CD1c-positive myeloid dendritic cell (primary cell): ENCODE results near the gene KRTAP1-4.
"Not testable (repeated sequence)": the region's sequence is repeated elsewhere in the genome, so short reads cannot be mapped to it uniquely, and the experiment has no call there.

Experiments
- DNase-seq: peaks from one replicate; pipeline ENCODE4 v3.0.0-alpha.2; 2016; ENCODE audit errors: extremely low spot score

Gene KRTAP1-4

GRCh38 chr17:41004397-41004796 lies 25.6 kb downstream of the KRTAP1-4 start:
- no peak for DNase-seq

DNA sequence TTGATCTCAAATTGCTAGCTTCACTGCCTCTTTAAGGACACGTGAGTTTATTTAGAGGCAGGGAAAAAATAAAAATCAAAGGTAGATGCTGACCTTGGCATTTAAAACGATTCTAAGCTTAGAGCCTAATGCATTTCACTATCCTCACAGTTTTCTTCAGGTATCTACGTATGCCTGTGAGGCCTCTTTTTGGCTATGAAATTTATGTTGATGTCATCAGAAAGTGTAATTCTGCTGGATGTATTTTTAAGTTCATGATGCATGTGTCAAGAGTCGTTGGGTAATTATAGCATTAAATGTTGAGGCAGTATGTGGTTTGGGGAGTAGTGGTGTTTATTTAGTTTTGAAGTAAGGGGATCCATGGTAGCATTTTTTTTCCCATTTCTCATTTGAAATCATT lies 26.1 kb downstream of the KRTAP1-4 start:
- no peak for DNase-seq

- no peak for DNase-seq
Observed at GRCh38 chr17:41002814-41003213, 27.2 kb downstream of the KRTAP1-4 start.

GRCh38 chr17:41001795-41002194 lies 28.2 kb downstream of the KRTAP1-4 start:
- DNase-seq: no peak

DNA sequence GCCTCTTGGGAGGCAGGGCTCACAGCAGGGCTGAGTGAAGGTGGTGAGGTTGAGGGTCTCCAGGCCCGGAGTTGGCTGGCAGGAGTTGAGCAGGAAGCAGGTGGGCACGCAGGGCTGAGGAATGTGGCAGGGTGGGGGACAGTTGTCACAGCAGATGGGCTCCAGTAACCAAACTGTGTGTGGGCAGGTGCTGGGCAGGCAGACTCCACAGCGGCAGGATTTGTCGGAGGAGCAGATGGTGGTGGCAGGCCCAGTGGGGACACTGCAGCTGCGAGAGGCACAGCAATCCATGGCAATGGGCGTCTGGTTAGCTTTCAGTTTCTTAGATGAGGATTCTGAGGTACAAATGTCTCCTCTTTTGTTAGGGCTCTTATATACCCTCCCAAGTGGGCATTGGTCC lies 30.4 kb downstream of the KRTAP1-4 start, which contains the start of gene KRTAP3-2:
TSS of gene KRTAP3-2 (minus strand) at position 344 of the 400 bp plus-strand sequence. CDS start at position 291, 53 bp downstream.
- DNase-seq: not testable (repeated sequence)

DNA sequence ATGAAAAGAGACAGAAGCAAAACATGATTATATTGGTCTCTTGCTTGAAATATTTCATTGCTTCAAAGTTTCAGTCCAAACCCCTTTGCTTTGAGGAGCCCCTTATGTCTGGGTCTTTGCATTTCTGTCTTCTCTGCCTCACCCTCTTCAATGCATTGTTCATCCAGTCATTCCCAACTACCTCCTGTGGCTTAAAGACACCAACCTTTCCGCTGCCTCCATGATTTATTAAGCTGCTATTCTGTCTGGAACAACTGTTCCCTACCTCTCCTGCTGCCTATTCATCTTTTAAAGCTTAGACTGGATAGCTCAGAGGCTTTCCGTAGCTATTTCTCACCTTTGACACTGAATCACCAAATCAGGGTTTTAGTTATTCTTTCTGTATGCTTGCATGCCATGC lies 32.6 kb downstream of the KRTAP1-4 start:
- no peak for DNase-seq

DNA sequence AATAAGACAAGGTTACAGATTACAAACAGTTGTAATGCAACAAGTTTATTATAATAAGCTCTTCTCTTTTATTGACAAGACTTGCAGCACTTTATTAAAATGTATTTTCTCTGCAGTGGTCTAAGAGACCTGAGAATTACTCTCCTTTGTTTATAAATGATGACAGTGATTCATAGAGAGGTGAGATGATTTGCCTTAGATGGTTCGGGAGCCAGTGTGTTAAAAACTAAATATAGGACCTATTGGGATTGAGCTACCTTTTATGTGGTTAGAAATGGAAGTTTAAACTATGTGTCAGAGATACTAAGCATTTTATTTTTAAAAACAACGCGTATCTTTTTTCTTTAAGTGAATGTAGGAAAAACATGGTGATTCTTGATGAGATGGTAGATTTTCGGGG lies 33.2 kb downstream of the KRTAP1-4 start:
- no peak for DNase-seq

DNA sequence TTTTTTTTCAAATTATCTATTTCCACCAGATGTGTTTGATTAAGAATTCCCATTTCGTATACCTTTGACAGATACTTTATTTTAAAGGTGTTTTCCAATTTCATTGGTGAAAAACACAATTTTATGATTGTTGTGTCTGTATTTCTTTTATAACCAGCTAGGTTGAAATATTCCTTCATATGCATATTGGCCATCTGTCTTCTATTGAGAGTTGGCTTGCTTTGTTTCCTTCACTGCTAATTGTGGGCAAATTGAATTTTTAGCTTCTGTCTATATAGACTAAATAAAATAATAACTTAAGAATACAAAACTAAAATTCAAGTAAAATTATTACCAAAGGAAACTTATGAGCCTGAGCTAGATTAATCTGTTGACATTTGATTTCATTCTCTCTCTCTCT lies 34.9 kb downstream of the KRTAP1-4 start:
- no peak for DNase-seq

GRCh38 chr17:40993839-40994238 lies 36.2 kb downstream of the KRTAP1-4 start, which contains the start of gene KRTAP3-3:
Gene KRTAP3-3, minus strand, starts transcription at chr17:40994164. Its CDS starts 67 bp downstream, at chr17:40994097.
- no peak for DNase-seq

DNA sequence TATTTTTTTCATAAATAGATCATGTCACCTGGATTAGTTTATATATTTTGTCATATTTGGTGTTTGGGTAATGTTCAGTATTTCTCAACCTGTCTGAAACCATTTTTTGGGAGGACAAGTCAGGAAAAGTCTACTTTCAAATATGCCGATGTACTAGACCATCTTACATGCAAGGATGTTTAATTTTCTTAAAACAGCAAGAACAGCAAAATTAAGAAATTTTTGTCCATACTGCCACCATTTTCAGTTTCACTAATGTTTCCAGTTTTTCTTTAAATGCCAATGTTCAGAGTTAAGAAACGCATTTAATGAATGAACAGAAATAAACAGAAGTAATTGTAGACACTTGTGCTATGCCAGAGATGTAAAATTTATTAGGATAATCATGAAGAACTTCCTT lies 36.9 kb downstream of the KRTAP1-4 start:
- DNase-seq: no peak

DNA sequence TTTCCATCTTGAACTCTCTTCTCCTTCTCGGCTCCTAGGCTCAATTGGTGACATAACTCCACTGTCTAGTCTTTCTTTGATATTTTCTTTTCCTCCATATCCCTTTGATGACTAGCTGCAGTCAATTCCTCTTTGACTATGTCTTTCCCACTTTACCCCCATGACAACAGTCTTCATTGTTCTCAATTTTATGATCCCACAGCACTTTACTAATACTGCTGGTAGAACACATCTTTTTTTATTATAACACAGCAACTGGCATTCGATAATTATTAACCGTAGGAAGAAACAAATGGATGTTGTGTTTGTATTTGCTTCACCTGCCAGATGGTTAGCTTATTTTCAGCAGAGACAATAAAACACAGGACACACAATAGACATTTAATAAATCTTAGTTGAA lies 37.3 kb downstream of the KRTAP1-4 start:
- no peak for DNase-seq

- DNase-seq: no peak
Observed at GRCh38 chr17:40986920-40987319, 43.1 kb downstream of the KRTAP1-4 start.

- DNase-seq: no peak
Observed at GRCh38 chr17:40984226-40984625, 45.8 kb downstream of the KRTAP1-4 start, which contains the start of gene KRT40. Gene KRT40, minus strand, starts transcription at chr17:40984326. Its CDS starts 53 bp downstream, at chr17:40984273.

DNA sequence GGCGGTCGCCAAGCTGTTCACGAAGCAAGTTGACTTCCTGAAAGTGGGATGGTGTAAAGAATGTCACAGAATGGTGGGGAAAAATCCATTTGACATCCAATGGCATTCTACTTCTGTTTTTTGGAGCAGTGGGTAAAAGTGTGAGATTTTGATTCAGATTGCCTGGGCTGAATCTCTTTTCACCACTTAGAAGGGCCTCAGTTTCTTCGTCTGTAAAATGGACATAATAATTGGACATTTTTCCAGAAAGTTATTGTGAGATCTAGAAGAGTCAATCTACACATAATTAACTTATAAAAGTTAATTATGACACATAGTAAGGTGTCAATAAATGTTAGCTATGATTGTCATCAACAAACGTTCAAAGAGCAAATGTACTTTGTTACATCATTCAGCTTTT lies 48.9 kb downstream of the KRTAP1-4 start:
- DNase-seq: no peak

DNA sequence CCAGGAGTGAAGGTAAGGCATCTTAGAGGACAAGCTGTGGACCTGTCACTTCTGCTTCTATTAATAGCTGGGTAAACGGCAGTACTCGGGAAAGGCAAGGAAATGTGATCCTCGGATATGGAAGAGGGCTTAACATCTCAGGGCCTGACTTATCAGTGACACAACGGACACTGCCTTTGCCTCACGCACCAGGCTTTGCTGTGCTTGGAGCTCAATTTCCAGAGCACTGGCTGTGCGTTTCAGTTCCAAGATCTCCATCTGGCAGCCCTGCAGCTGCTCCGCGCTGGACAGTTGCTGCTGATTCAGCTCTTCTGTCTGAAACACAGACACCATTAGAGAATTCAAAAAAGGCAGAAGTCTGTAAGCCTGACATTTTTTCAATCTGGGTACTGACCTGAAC lies 49.4 kb downstream of the KRTAP1-4 start:
- DNase-seq: no peak

DNA sequence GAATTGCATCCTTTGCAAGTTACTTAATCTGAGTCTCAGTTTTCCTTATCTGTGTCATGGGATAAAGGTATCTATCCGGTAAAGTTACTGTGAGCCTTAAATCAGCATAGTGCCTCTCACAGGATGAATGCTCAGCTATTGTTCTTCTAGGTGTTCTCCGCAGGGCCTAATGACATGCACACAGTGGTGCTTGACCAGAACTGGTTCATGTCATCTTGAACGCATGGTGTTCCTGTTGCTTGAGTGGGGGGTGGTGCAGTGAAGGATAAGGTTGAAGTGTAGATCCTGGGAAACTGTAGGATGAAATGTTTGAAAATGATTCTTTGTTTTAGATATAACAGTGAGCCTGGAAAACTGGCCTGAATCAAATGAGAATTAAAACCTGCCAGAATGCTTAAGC lies 49.9 kb downstream of the KRTAP1-4 start:
- no peak for DNase-seq
